Progenitor cell of endocrine pancreas (in vitro differentiated cells): ENCODE data around the gene HOXD10. TPM values are rescaled to one million over a fixed set of nuclear protein-coding genes. Genes with fewer than 3 reads are reported as not detected.

Source experiments
- DNase-seq: peaks from one replicate; pipeline ENCODE4 v3.0.0; 2021; ENCODE audit warnings: low spot score; ENCODE audit not compliant: unreplicated experiment
- H3K27ac Mint-ChIP-seq: 2 replicates; pipeline ENCODE4 v1.8.0; 2021; ENCODE audit warnings: mild to moderate bottlenecking, moderate library complexity, mixed read lengths
- H3K27me3 Mint-ChIP-seq: 2 replicates; pipeline ENCODE4 v1.8.0; 2021; ENCODE audit warnings: mixed read lengths
- H3K36me3 Mint-ChIP-seq: 2 replicates; pipeline ENCODE4 v1.8.0; 2022; ENCODE audit warnings: mixed read lengths; ENCODE audit not compliant: insufficient read depth
- H3K4me1 Mint-ChIP-seq: 2 replicates; pipeline ENCODE4 v1.8.0; 2021; ENCODE audit warnings: low read depth, mixed read lengths
- H3K4me3 Mint-ChIP-seq: 2 replicates; pipeline ENCODE4 v1.8.0; 2021; ENCODE audit warnings: low read depth, mild to moderate bottlenecking, moderate library complexity, mixed read lengths
- H3K9me3 Mint-ChIP-seq: 2 replicates; pipeline ENCODE4 v1.8.0; 2021; ENCODE audit warnings: low read depth, mixed read lengths
- total RNA-seq: library from RNA; stranded (reverse); gene quantifications from 2 replicates; pipeline ENCODE4 v1.2.1, GENCODE V29; 2021
- TF ChIP-seq, protein P1 (sequence below): fragments of 200-600 bp; sonication (generic); IDR thresholded peaks from one replicate; pipeline ENCODE4 v1.5.0; 2021; ENCODE audit warnings: antibody characterized with exemption, mild to moderate bottlenecking; ENCODE audit not compliant: unreplicated experiment

HOXD10 gene
- total RNA-seq, 1 donor from 2014 or later, result not detected

DNA sequence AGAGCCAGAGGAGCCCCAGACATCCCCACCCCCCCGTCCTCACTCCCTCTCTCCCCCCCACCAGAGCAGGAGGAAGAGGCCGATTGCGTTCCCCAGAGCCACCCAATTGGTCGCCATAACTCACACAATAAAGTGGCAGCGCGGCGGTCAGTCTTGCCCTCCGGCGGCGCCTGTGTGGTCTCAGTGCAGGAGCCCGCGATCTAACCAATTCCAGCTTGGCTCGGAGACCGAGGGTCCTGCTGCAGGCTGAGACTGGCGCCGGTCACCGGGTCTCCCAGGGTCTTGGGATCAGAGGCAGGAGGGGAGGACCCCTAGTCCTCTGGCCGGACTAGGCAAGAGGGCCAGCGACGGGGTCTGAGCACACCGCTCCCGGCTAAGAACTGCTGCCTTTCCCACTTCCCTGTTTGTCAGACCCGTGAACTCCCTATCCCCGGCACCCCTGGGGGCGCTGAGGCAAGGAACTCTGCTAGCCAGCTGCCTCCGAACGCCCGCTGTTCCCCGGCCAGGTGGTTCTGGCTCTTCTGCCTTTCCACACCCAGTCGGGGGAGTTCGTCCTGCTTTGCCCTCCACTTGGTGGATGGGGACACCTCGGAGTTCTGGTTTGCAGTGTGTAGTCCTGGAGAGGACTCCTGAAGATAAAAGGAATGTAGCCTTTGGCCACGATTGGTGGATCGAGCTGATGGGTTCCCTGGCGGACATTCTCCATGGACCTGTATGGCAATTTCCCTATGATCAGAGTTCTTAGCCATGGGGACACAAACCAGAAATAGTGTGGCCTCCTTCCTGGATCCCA, 18.0 kb upstream of the HOXD10 start:
- Mint-ChIP-seq H3K4me3 (no peak overlapping the region), H3K4me1 (peaks cover 4% of the 10 kb centered on the region), H3K27me3 (peaks cover 96% of the 10 kb centered on the region), H3K27ac (no peak overlapping the region), H3K36me3 (no peaks in the 10 kb centered on the region), H3K9me3 (no peaks in the 10 kb centered on the region)
- DNase-seq, result no peak
- TF ChIP-seq, protein P1, sequence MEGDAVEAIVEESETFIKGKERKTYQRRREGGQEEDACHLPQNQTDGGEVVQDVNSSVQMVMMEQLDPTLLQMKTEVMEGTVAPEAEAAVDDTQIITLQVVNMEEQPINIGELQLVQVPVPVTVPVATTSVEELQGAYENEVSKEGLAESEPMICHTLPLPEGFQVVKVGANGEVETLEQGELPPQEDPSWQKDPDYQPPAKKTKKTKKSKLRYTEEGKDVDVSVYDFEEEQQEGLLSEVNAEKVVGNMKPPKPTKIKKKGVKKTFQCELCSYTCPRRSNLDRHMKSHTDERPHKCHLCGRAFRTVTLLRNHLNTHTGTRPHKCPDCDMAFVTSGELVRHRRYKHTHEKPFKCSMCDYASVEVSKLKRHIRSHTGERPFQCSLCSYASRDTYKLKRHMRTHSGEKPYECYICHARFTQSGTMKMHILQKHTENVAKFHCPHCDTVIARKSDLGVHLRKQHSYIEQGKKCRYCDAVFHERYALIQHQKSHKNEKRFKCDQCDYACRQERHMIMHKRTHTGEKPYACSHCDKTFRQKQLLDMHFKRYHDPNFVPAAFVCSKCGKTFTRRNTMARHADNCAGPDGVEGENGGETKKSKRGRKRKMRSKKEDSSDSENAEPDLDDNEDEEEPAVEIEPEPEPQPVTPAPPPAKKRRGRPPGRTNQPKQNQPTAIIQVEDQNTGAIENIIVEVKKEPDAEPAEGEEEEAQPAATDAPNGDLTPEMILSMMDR, result no peak

DNA sequence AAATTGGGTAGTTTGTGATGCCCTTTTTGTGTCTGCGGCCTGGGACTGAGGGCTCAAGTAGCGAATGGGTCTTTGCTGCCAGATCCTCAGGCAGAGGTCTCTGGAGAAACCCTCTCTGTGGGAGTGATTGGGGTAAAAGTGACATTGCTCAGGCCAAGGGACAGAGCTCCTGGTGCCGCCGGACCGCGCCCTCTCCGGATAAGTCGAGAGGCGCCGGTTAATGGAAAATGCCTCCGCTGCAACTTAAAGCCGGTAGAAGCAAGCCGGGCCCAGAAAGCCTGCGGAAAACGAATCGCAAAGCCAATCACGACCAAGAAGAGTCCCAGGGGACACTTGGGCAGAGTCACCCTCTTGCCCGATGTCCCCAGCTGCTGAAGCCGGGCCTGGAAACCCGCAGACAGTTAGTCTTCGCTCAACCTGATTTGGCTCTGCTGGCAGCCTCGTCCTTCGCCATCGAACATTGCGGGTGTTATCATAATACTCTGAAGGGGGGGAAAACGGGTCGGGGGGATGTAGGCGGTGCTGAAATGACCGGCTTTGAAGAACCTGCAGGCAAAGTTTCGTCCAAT, 17.3 kb upstream of the HOXD10 start:
- H3K27me3 Mint-ChIP-seq, result peaks cover 96% of the 10 kb centered on the region

DNA sequence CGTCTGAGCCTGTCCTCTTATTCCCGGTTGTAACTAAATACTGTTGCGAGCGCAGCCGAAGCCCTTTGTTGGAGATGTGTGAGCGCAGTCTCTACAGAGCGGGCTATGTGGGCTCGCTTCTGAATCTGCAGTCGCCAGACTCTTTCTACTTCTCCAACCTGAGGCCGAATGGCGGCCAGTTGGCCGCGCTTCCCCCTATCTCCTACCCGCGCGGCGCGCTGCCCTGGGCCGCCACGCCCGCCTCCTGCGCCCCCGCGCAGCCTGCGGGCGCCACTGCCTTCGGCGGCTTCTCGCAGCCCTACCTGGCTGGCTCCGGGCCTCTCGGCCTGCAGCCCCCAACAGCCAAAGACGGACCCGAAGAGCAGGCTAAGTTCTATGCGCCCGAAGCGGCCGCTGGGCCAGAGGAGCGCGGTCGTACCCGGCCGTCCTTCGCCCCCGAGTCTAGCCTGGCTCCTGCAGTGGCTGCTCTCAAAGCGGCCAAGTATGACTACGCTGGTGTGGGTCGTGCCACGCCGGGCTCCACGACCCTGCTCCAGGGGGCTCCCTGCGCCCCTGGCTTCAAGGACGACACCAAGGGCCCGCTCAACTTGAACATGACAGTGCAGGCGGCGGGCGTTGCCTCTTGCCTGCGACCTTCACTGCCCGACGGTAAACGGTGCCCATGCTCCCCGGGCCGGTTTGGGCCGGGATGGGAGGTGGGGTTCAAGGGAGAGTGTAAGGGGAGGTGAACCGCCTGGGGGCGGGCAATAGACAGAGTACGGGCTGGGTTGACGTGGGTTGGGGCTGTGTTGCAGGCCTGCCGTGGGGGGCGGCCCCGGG, 16.6 kb upstream of the HOXD10 start, which contains the start of gene HOXD12:
Gene HOXD12, plus strand, starts transcription at position 68 of the 819 bp plus-strand sequence. Its CDS starts 7 bp downstream, at position 75.
- H3K36me3 Mint-ChIP-seq, result no peaks in the 10 kb centered on the region
- peaks cover 4% of the 10 kb centered on the region for H3K4me1 Mint-ChIP-seq
- TF ChIP-seq, protein P1, result no peak
- no peak within 1 kb of the TSS for H3K4me3 Mint-ChIP-seq
- H3K27me3 Mint-ChIP-seq, result peaks cover 96% of the 10 kb centered on the region
- H3K9me3 Mint-ChIP-seq, result no peaks in the 10 kb centered on the region
- no peak within 1 kb of the TSS for H3K27ac Mint-ChIP-seq
- DNase-seq, result no peak

More for the DNA sequence above, 17.3 kb upstream of the HOXD10 start:
- H3K27ac Mint-ChIP-seq, result no peak overlapping the region
- DNase-seq, result no peak
- no peak overlapping the region for H3K4me3 Mint-ChIP-seq
- TF ChIP-seq, protein P1, result no peak
- peaks cover 4% of the 10 kb centered on the region for H3K4me1 Mint-ChIP-seq
- H3K36me3 Mint-ChIP-seq, result no peaks in the 10 kb centered on the region
- H3K9me3 Mint-ChIP-seq, result no peaks in the 10 kb centered on the region

DNA sequence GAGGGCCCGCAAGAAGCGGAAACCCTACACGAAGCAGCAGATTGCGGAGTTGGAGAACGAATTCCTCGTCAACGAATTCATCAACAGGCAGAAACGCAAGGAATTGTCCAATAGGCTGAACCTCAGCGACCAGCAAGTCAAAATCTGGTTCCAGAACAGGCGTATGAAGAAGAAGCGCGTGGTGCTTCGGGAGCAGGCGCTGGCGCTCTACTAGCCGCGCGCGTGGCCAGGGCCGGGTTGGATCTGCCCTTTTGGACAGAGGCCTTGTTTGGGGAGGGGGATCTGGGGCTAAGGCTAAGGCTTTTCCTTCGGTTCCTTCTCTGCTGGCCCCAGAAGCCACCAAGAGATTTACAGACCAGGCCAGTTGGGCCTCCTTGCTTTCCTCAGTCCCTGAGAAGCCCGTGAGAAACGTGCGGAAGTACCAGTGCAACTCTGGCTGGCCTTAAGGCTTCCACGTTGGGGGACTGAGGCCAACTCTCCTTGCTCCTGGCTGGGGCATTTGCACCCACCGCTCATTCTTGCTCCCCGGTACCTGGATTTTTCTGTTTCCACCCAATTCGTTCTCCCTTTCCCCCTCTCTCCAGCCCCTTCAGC, 15.9 kb upstream of the HOXD10 start:
- H3K4me3 Mint-ChIP-seq, result no peak overlapping the region
- no peaks in the 10 kb centered on the region for H3K9me3 Mint-ChIP-seq
- H3K27me3 Mint-ChIP-seq, result peaks cover 96% of the 10 kb centered on the region
- TF ChIP-seq, protein P1, result no peak
- no peak overlapping the region for H3K27ac Mint-ChIP-seq
- peaks cover 4% of the 10 kb centered on the region for H3K4me1 Mint-ChIP-seq
- no peak for DNase-seq
- H3K36me3 Mint-ChIP-seq, result no peaks in the 10 kb centered on the region
